IMR-90 (cell line): ENCODE results near the gene FOXP1.
A peak's percentile ranks its signal among the peaks of the same experiment; 100 is the strongest.

ENCODE experiments used
- CTCF ChIP-seq: conservative IDR thresholded peaks from 2 replicates; pipeline ENCODE4 v1.5.1; 2012; ENCODE audit warnings: mild to moderate bottlenecking, low read depth, low read length, improper control_type of control experiment
- MXI1 ChIP-seq: IDR thresholded peaks from 2 replicates; pipeline ENCODE4 v1.6.1; 2012; ENCODE audit warnings: low read depth, mild to moderate bottlenecking, low read length, moderate library complexity, borderline replicate concordance
- POLR2A ChIP-seq: IDR thresholded peaks from 2 replicates; pipeline ENCODE4 v1.6.1; 2012; ENCODE audit warnings: mild to moderate bottlenecking, low read depth, low read length
- RCOR1 ChIP-seq: IDR thresholded peaks from 2 replicates; pipeline ENCODE4 v1.6.1; 2012; ENCODE audit warnings: mild to moderate bottlenecking, low read length, improper control_type of control experiment; ENCODE audit not compliant: insufficient replicate concordance
- RFX5 ChIP-seq: IDR thresholded peaks from 2 replicates; pipeline ENCODE4 v1.8.0; 2012; ENCODE audit warnings: low read depth, mild to moderate bottlenecking, low read length, moderate library complexity
- USF2 ChIP-seq: fragments of 150-350 bp; IDR thresholded peaks from 2 replicates; pipeline ENCODE4 v1.6.1; 2017; ENCODE audit warnings: mild to moderate bottlenecking, antibody characterized with exemption, low read length, low read depth

DNA sequence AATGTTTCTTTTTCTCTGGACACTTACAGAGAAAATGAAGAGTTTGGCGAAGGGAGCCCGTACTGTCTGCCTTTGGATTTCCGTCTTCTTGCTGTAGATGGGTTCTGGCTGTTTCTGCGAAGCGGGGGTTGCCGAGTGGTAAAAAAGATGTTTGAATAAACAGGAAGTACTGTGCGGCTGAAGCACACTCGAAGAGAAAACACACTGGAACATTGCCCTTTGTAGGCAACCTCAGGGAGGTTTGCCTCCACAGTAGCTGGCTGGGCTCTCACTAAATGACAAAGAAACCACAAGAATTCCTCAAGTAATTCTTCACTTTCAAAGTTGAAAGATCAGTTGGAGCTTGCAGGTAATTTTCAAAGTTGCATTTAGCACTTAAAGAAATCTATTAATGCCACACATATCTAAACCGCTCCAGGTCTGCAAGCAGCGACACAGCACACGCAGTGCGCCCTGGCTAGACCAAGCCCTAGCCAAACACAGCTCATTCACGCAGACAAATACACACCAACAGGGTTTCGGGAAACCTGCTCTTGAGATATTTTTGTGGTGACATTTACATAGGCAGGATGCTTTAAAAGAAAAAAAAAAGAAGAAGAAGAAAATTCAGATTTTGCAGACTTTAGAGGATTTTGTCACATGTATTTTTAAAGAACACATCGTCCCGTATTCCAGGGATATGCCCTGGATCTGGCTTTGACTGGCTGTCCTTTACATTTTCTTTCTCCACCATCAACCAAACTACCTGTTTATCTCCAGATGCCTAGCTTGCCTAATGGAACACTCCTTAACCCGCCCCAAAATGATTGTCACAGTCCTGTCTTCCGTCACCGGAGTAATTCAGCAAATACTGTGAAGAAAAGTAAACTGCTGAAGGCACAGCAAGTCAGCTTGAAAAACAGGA is 452.8 kb downstream of the FOXP1 start:
- TF ChIP-seq POLR2A (peak; percentile 64; the same call in 1 of the 2 replicates), MXI1 (no peak), CTCF (no peak), RFX5 (no peak), USF2 (no peak), RCOR1 (no peak)
